Urinary bladder (tissue), 4 donors: ENCODE measurements around the gene AGAP1. TPM values are rescaled to one million over a fixed set of nuclear protein-coding genes. Genes with fewer than 3 reads are reported as not detected.

Experiments
- DNase-seq: peaks from one replicate; pipeline ENCODE4 v3.0.0-alpha.2; 2015; ENCODE audit errors: extremely low spot score
- H3K27ac ChIP-seq: one replicate; pipeline ENCODE4 v1.5.1; 2013; ENCODE audit warnings: low read depth, mild to moderate bottlenecking, moderate library complexity
- H3K36me3 ChIP-seq: one replicate; pipeline ENCODE4 v1.6.1; 2013; ENCODE audit warnings: mild to moderate bottlenecking, moderate library complexity; ENCODE audit not compliant: insufficient read depth
- H3K4me1 ChIP-seq: one replicate; pipeline ENCODE4 v1.6.1; 2013; ENCODE audit warnings: mild to moderate bottlenecking, moderate library complexity; ENCODE audit not compliant: insufficient read depth
- H3K4me3 ChIP-seq: one replicate; pipeline ENCODE4 v1.5.1; 2013; ENCODE audit warnings: low read depth, low read length
- WGBS: extraction: QIAGEN DNeasy Blood & Tissue Kit; methylation state at CpG from one replicate; pipeline ENCODE4 v1.1.7; 2013; 5-methylcytosine and 5-hydroxymethylcytosine counted together
- polyA plus RNA-seq: library from polyadenylated mRNA; stranded (reverse); fragments of 200-250 nt; gene quantifications from one replicate; pipeline ENCODE4 v1.2.3, GENCODE V29; 2013
- total RNA-seq: library from RNA; depleted of rRNA; stranded (reverse); fragments of >200 nt; gene quantifications from one replicate; pipeline ENCODE4 v1.2.3, GENCODE V29; 2014
- donor health status: healthy with polysubstance abuse.
- donor health status: healthy.

AGAP1 gene
- total and polyA plus RNA-seq, 2 donors = 12.8 to 24.7 TPM

DNA sequence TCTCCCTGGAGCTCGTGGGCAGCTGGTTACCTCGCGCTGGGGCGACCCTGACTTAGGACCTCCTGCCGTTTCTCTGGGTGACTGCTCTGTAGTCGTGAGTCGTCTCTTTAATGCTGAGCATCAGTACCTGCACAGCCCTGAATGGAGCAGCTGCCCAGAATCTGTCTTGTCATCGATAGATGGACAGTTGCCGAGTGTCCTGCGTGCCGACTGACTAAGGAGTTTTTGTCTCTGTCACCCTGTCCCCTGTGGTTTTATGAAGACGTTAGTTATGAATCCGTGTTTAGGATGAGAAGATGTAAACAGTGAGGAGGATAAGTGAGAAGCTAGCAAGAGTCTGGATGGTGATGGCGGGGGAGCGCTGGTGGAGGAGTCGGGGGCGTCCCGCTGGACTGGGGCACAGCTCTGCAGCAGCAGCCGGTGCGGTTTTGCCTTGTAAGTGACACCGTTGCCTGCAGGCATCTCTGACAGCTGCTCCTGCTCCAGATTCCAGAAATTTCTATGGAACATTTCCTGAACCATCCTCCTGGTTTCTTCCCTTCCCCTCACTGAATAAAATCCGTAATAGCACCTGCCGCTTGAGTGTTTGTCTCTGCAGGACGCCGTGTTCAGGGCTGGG is 13.3 kb downstream of the AGAP1 start:
- H3K4me3 ChIP-seq = no peak overlapping the region
- no peak for DNase-seq
- H3K36me3 ChIP-seq = no peaks in the 10 kb centered on the region
- 88% methylated on average over 25 of the region's 25 CpGs for WGBS
- no peaks in the 10 kb centered on the region for H3K4me1 ChIP-seq
- H3K27ac ChIP-seq = no peak overlapping the region

DNA sequence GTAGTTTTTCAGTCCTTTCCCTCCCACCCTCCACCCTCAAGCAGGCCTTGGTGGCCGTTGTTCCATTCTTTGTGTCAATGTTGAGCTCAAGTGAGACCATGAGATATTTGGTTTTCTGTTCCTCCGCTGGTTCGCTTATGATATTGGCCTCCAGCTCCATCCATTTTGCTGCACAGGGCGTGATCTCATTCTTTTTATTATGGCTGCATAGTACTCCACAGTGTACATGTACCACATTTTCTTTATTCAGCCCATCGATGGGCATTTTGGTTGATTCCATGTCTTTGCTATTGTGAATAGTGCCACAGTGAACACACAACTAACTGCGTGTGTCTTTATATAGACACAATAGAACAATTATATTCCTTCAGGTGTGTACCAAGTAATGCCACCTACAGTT is 14.1 kb downstream of the AGAP1 start:
- WGBS = 98% methylated on average over 6 of the region's 6 CpGs
- DNase-seq = no peak
- Histone ChIP-seq H3K27ac (no peak overlapping the region), H3K4me1 (no peaks in the 10 kb centered on the region), H3K36me3 (no peaks in the 10 kb centered on the region), H3K4me3 (no peak overlapping the region)

DNA sequence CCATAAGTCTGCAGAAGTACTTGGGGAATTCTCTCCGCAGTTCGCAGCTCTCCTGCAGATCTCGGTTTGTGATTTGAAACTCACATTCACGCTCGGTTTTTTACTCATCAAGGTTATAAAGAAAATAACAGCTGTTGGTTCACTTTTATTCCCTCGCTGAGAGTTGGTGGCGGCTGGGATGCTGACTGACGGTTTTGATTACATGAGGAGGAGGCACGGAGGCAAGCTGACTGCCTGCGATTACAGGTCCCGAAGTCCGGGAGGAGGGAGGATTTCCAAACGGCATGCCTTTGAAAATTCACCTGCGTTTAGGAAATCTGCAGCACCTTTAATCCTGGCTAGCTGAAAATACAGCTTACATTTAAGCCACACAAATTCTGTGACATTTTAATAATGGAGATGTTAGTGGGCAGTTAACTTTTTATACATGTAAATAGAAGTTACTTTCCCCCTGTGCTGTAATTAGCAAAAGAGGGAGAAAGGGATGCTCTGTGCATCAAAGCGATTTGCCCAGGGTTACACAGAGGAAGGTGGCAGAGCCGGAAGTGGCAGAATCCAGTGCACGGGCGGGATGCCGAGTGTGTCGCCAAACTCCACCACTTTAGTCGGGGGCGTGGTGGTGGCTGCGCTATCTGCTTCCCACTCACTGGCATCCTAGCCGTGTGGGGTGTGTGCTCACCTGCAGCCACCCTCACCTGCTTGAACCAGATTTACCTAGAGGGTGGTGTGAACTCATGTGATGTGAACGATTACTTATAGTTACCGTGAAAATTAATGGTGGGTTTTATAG is 14.7 kb downstream of the AGAP1 start:
- WGBS = 93% methylated on average over 26 of the region's 26 CpGs
- DNase-seq = no peak
- no peak overlapping the region for H3K27ac ChIP-seq

DNA sequence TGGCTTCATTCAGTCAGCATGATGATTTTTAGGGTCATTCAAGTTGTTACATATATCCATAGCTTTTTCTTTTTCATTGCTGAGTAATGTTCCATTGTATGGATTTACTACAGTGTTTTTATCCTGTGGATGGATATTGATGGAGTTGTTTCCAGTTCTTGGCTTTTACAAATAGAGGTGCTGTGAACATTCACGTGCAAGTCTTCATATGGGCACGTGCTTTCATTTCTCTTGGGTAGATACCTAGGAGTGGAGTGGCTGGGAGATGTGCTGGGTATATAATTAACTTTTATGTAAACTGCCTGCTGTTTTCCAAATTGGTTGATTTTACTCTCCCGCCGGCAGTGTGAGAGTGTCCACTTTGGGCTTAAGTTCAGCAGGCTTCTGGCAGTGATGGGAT is 16.5 kb downstream of the AGAP1 start:
- no peaks in the 10 kb centered on the region for H3K4me1 ChIP-seq
- no peaks in the 10 kb centered on the region for H3K36me3 ChIP-seq
- 77% methylated on average over 4 of the region's 4 CpGs for WGBS
- no peak overlapping the region for H3K4me3 ChIP-seq
- no peak for DNase-seq
- H3K27ac ChIP-seq = no peak overlapping the region

More for the DNA sequence above, 14.7 kb downstream of the AGAP1 start:
- Histone ChIP-seq H3K4me1 (no peaks in the 10 kb centered on the region), H3K4me3 (no peak overlapping the region), H3K36me3 (no peaks in the 10 kb centered on the region)

DNA sequence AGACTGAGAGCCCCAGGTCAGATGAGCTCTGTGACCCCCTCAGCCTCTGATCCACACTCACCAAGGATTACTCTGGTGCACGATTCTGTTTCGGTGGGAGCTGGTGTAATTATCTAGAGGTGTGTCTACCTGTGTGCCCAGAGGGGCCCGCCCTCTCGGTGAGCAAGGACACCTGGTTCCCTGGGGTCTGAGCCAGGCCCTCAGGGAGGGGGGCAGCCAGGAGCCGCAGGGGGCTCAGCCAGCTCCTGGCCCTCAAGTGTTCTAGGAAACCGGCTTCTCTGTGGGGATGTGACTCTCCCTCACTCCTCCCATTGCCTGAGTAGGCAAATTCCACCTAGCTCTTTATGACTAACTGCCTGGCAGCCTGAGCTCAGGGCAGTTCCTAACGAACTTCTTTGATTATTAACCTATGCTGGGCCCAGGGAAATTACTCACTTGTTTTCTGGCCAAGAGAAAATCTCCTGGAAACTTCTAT is 17.4 kb downstream of the AGAP1 start:
- Histone ChIP-seq H3K4me1 (no peaks in the 10 kb centered on the region), H3K36me3 (no peaks in the 10 kb centered on the region), H3K4me3 (no peak overlapping the region), H3K27ac (no peak overlapping the region)
- no peak for DNase-seq
- 40% methylated on average over 7 of the region's 7 CpGs for WGBS

DNA sequence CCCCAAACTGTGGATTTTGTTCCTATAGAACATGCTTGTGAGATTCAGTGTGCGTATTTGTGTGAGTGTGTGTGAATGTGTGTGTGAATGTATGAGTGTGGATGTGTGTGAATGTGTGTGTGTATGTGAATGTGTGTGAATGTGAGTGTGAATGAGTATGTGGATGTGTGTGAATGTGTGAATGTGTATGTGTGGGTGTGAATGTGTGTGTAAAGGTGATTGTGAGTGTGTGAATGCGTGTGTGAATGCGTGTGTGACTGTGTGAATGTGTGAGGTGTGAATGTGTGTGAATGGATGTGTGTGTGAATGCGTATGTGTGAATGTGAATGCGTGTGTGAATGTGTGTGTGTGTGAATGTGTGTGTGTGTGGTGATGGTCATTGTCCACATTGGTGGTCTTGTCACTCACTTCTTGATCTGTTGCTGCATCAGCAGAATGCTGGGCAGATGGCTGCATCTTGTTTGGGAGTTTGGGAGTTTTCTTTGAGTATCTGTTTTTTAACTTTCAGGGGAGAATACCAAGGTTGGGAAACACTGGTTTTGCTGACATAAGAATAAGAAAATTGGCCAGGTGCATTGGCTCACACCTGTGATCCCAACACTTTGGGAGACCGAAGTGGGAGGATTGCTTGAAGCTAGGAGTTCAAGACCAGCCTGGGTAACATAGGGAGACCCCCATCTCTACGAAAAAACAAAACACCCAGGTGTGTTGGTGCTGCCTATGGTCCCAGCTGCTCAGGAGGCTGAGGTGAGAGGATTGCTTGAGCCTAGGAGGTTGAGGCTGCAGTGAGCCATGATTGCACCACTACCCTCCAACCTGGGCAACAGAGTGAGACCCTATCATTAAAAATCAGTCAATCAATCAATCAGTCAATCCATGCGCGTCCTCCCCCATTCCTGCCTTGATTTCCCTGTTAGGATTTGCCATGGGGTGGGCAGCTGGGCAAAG is 18.2 kb downstream of the AGAP1 start:
- H3K4me3 ChIP-seq = no peak overlapping the region
- 91% methylated on average over 9 of the region's 9 CpGs for WGBS
- H3K36me3 ChIP-seq = no peaks in the 10 kb centered on the region
- no peak overlapping the region for H3K27ac ChIP-seq
- DNase-seq = no peak
- no peaks in the 10 kb centered on the region for H3K4me1 ChIP-seq

DNA sequence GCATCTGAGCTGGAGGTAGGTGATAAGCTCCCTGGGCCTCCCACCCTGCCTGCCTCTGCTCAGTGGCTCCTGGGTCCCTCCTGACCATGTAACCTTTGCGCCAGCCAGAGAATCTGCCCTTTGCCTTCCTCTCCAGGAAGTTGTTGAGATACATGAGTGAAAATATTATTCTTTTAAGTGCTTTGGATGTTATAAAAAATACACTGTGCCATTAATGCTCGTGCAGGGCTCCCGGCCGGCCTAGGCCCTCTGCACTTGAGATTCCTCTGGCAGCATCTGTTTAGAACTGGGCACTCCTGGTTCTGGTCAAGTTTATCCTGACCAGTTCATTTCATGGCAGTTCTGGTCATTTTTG is 18.8 kb downstream of the AGAP1 start:
- WGBS = 96% methylated on average over 4 of the region's 4 CpGs
- DNase-seq = no peak

DNA sequence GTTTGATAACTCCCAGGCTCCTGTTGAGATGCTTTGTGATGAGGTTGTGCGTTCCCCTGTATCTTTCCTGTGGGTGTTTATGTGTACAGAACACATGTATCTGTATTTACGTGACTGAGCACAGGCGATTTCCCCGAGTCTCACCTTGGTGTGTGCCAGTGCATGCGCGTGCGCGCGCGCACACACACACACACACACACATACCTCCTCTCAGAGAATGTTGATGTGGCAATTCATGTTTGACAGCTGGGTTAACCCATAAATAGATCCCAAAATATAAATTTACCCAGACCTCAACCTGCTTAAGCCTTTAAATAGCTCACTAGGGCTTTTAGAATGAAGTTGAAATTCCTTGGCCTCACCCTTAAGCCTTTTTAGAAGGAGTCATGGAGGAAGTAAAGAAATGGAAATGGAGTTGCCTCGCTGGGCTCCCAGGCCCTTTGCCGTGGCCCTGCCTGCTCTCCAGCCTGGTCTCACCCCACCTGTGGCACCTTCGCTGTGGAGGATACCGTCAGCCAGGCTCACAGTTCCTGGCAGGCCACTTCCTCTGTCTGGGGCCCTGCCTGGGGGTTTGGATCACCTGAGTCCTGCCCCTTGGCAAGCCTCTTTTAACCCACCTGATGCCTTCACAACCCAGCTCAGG is 20.3 kb downstream of the AGAP1 start:
- no peak for DNase-seq
- Histone ChIP-seq H3K27ac (no peak overlapping the region), H3K36me3 (no peaks in the 10 kb centered on the region), H3K4me3 (no peak overlapping the region), H3K4me1 (no peaks in the 10 kb centered on the region)
- 91% methylated on average over 14 of the region's 14 CpGs for WGBS

More for the DNA sequence above, 18.8 kb downstream of the AGAP1 start:
- H3K4me3 ChIP-seq = no peak overlapping the region
- H3K36me3 ChIP-seq = no peaks in the 10 kb centered on the region
- no peak overlapping the region for H3K27ac ChIP-seq
- H3K4me1 ChIP-seq = no peaks in the 10 kb centered on the region

DNA sequence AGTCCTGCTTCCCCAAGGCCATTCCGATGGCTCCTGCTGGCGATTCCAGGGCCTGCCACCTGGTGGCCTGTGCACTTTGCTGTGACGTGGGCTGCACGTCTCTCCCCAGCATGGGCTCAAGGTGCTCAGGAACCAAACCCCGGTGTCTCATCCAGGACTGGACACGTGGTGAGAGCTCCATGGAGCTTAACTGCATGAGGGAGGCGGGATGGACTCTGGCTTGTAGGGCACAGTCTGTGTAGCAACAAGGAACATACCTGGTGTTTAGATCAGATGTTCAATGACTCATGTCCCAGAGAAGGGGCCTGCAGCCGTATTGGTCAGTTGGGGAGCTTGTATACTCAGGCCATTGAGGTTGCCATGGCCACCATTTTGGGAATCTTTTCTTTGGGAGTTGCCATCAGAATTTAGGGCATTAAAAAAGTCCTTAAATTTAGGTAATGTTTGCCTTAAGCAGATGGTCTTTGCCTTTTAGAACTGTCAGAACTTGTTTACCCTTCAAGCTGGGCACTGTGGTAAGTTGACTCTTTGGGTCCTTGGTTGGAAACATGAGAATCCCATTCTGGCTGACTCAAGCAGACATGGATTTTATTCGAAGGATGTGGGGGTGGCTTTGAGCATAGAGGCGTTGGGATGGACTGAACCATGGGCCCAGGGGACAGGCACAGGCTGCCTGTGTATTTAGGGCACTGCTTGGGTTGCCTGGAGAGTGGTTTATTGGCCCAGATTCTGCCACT is 21.0 kb downstream of the AGAP1 start:
- H3K36me3 ChIP-seq = no peaks in the 10 kb centered on the region
- H3K27ac ChIP-seq = no peak overlapping the region
- H3K4me3 ChIP-seq = no peak overlapping the region
- 94% methylated on average over 10 of the region's 10 CpGs for WGBS
- no peak for DNase-seq
- no peaks in the 10 kb centered on the region for H3K4me1 ChIP-seq

DNA sequence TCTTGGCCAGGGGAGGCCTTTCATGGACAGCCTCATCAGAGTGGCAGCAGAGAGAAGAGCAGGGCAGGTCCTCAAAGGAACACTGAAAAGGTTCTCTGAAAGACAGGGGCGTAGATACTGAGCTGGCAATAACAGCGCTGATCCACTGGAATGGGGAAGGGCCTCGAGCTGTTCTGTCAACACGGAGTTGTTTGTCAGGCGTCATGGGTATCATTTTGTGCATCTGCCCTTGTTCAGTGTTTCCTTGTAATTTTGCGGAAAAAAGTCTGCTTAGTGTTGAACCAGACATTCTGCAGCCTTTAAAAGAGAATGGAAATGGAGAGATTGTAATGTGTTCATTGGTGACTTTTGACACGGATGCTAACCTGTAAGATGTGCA is 21.5 kb downstream of the AGAP1 start:
- Histone ChIP-seq H3K4me1 (no peaks in the 10 kb centered on the region), H3K36me3 (no peaks in the 10 kb centered on the region), H3K4me3 (no peak overlapping the region), H3K27ac (no peak overlapping the region)
- DNase-seq = no peak
- 92% methylated on average over 7 of the region's 7 CpGs for WGBS

DNA sequence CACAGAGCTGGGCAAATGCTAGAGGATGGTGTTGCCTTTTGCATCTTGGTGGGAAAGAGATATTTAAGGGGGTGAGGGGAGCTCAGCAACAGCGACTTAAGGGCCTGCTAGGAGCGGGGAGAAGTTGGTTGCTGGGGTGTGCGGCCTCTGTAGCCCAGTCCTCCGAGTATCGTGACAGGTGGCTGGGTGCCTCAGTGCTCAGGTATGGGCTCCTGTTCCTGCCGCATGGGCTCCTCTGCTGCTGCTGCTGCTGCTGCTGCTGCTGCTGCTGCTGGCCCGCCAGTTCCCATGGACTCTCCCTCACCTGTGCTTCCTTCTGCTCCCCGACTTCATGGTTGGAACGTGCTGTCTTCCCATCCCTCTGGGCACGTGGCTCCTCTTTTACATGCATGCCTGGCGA is 22.0 kb downstream of the AGAP1 start:
- Histone ChIP-seq H3K36me3 (no peaks in the 10 kb centered on the region), H3K4me3 (no peak overlapping the region), H3K4me1 (no peaks in the 10 kb centered on the region), H3K27ac (no peak overlapping the region)
- WGBS = 97% methylated on average over 11 of the region's 11 CpGs
- no peak for DNase-seq

DNA sequence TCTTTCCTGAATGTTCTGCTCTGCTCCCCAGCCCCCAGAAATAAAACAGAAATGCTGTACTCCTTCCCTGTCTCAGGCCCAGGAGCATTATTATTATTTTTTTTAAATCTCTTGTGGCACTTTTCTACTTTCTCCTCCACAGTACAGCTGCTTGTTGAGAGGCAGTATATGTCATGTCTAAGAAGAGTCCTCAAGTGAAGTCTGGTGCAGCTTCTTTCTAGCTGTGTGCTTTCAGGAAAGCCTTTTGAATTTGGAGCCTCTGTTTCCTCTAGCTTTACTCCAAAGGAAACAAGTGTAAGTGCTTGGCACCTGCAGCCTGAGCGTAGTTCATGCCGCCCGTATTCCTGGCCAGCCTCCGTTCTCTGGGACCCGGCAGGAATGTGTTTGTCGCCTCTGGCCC is 22.4 kb downstream of the AGAP1 start:
- 95% methylated on average over 6 of the region's 6 CpGs for WGBS
- H3K27ac ChIP-seq = no peak overlapping the region
- H3K36me3 ChIP-seq = no peaks in the 10 kb centered on the region
- H3K4me1 ChIP-seq = no peaks in the 10 kb centered on the region
- no peak for DNase-seq
- no peak overlapping the region for H3K4me3 ChIP-seq
